A549 (cell line): Measurements from ENCODE around the gene STAT5A. TPM values are rescaled to one million over a fixed set of nuclear protein-coding genes. Genes with fewer than 3 reads are reported as not detected.

Experiments used
- ATAC-seq, 2 experiments: fragments of 200-7000 bp in 1 of 2; fragments of >200 bp in 1 of 2; cut with Nextera tagmentation in 1 of 2; cut with Tn5 transposase in 1 of 2; 3 replicates each; pipeline versions ENCODE4 v1.8.0 to v1.9.1; 2018 to 2020; ENCODE audit warnings: mild to moderate bottlenecking in 1 of 2, moderate library complexity in 1 of 2
- CTCF ChIA-PET: fragments of 300-600 bp; sonication (Branson Sonifier 250); formaldehyde crosslinking; extraction: SDS; loops from one replicate; lab custom pipeline; 2021; ENCODE audit warnings: antibody characterized with exemption, inconsistent platforms; lab: Yijun Ruan, JAX
- POLR2A ChIA-PET: fragments of 350-600 bp; formaldehyde crosslinking; extraction: SDS; loops from one replicate; lab custom pipeline; 2021; ENCODE audit warnings: antibody characterized with exemption, inconsistent platforms; lab: Yijun Ruan, JAX
- DNase-seq, 2 experiments: peaks; one replicate each; pipeline versions ENCODE4 v3.0.0 to v3.0.0-alpha.2; 2011 to 2016; ENCODE audit warnings: low read depth in 1 of 2, low spot score in 1 of 2
- FAIRE-seq: peaks from 2 replicates; lab custom pipeline; 2011; peaks lifted over from hg19 to GRCh38; lab: Jason Lieb, UNC
- H3K27ac ChIP-seq, 2 experiments: fragments of >200 bp; sonication (Bioruptor Twin); formaldehyde crosslinking; 3 replicates each; pipeline ENCODE4 v1.5.1; 2016 to 2017
- H3K4me1 ChIP-seq: fragments of >200 bp; sonication (Bioruptor Twin); formaldehyde crosslinking; 3 replicates; pipeline ENCODE4 v1.6.1; 2016
- H3K4me2 ChIP-seq: fragments of >200 bp; sonication (Bioruptor Twin); formaldehyde crosslinking; 3 replicates; pipeline ENCODE4 v1.6.1; 2016
- H3K4me3 ChIP-seq: fragments of >200 bp; sonication (Bioruptor Twin); formaldehyde crosslinking; 3 replicates; pipeline ENCODE4 v1.5.1; 2016
- H3K9me3 ChIP-seq: fragments of >200 bp; sonication (Bioruptor Twin); formaldehyde crosslinking; 3 replicates; pipeline ENCODE4 v1.6.1; 2016
- ATOH8 ChIP-seq: fragments of 250-450 bp; sonication (Bioruptor Pico); IDR thresholded peaks from 2 replicates; pipeline ENCODE4 v1.5.0; 2020; ENCODE audit warnings: low read depth, mild to moderate bottlenecking, moderate library complexity
- BCL3 ChIP-seq: fragments of >200 bp; sonication (Bioruptor Twin); formaldehyde crosslinking; IDR thresholded peaks from 3 replicates; pipeline ENCODE4 v1.6.1; 2016
- BHLHE40 ChIP-seq: IDR thresholded peaks from 2 replicates; pipeline ENCODE4 v1.6.1; 2012; ENCODE audit warnings: low read depth, low read length, inconsistent platforms
- CHD4 ChIP-seq: fragments of 200-600 bp; sonication (generic); IDR thresholded peaks from 2 replicates; pipeline ENCODE4 v1.6.1; 2016; ENCODE audit warnings: antibody characterized with exemption, mild to moderate bottlenecking, borderline replicate concordance
- EHF ChIP-seq: fragments of 250-450 bp; sonication (Bioruptor Pico); IDR thresholded peaks from 2 replicates; pipeline ENCODE4 v1.5.0; 2020; ENCODE audit warnings: mild to moderate bottlenecking
- EHMT2 ChIP-seq: fragments of 200-600 bp; sonication (generic); IDR thresholded peaks from 2 replicates; pipeline ENCODE4 v1.6.1; 2016; ENCODE audit warnings: antibody characterized with exemption, low read depth, mild to moderate bottlenecking, moderate library complexity
- FOSB ChIP-seq: fragments of 250-450 bp; sonication (Bioruptor Pico); IDR thresholded peaks from 2 replicates; pipeline ENCODE4 v1.5.0; 2020; ENCODE audit warnings: mild to moderate bottlenecking, moderate library complexity
- GATA3 ChIP-seq: IDR thresholded peaks from 2 replicates; pipeline ENCODE4 v1.6.1; 2012; ENCODE audit warnings: borderline replicate concordance
- KDM1A ChIP-seq: fragments of 200-600 bp; sonication (generic); IDR thresholded peaks from 2 replicates; pipeline ENCODE4 v1.6.1; 2016; ENCODE audit warnings: low read depth, mild to moderate bottlenecking
- NFE2L2 ChIP-seq: fragments of 150-350 bp; conservative IDR thresholded peaks from 2 replicates; pipeline ENCODE4 v1.6.1; 2014; ENCODE audit warnings: low read length
- RAD21 ChIP-seq, 2 experiments: fragments of >200 bp in 1 of 2; sonication (Bioruptor Twin) in 1 of 2; formaldehyde crosslinking in 1 of 2; IDR thresholded peaks in 1 of 2; conservative IDR thresholded peaks in 1 of 2; 2 replicates in 1 of 2; 3 replicates in 1 of 2; pipeline ENCODE4 v1.6.1; 2012 to 2018; ENCODE audit warnings: inconsistent platforms in 1 of 2
- REST ChIP-seq: fragments of 200-600 bp; sonication (generic); IDR thresholded peaks from 2 replicates; pipeline ENCODE4 v1.6.1; 2016; ENCODE audit warnings: antibody characterized with exemption, mild to moderate bottlenecking, moderate library complexity
- SREBF2 ChIP-seq: fragments of 450-650 bp; IDR thresholded peaks from 2 replicates; pipeline ENCODE4 v1.6.1; 2014; ENCODE audit warnings: mild to moderate bottlenecking, moderate library complexity
- ZC3H11A ChIP-seq: fragments of 450-650 bp; IDR thresholded peaks from 2 replicates; pipeline ENCODE4 v1.6.1; 2014; ENCODE audit warnings: antibody characterized with exemption, mild to moderate bottlenecking
- WGBS: methylation state at CpG from one replicate; pipeline ENCODE4 v1.1.6; 2017; ENCODE audit errors: missing lambda C conversion rate; 5-methylcytosine and 5-hydroxymethylcytosine counted together
- polyA plus RNA-seq, 4 experiments: library from polyadenylated mRNA; depleted of rRNA in 3 of 4; stranded (reverse); fragments of >200 nt; fragmentation: RNase III in 1 of 4; extraction: RNeasy Plus Mini Kit Qiagen cat#74134 plus additional on column Dnase treatment in 1 of 4; gene quantifications; 2 replicates in 3 of 4; 3 replicates in 1 of 4; pipeline ENCODE4 v1.2.3, GENCODE V29; 2011 to 2017

Gene STAT5A
- polyA plus RNA-seq, 2 of the 4 experiments (the other 2 are of a cell fraction), result 2.2 to 4.0 TPM

- no peak for TF ChIP-seq EHF
- no peak for TF ChIP-seq BHLHE40
- no peak for TF ChIP-seq ATOH8
- no peak for TF ChIP-seq KDM1A
- TF ChIP-seq EHMT2, result no peak
- TF ChIP-seq ZC3H11A, result no peak
- TF ChIP-seq CHD4, result no peak
- TF ChIP-seq SREBF2, result no peak
- no peak for TF ChIP-seq NFE2L2
Measured at GRCh38 chr17:42288803-42289610, 709 bp downstream of the STAT5A start (continued).

- peaks cover 12% of the 10 kb centered on the region for H3K4me1 ChIP-seq
- WGBS, result 90% methylated on average over 9 of the region's 9 CpGs
- ATAC-seq (no peak), DNase-seq (no peak), FAIRE-seq (no peak)
- H3K4me2 ChIP-seq, result no peak overlapping the region
- no peak overlapping the region for H3K27ac ChIP-seq
- TF ChIP-seq GATA3 (no peak), FOSB (CRISPR knock-in tag) (no peak)
- no peak overlapping the region for H3K4me3 ChIP-seq
- CTCF ChIA-PET, result interaction anchor here (0.5 to 3.4 kb wide), 13 partner anchors 12 to 228 kb away, joined by 3 to 14 read pairs (median 4); no protein-coding TSS in a partner anchor
- no peaks in the 10 kb centered on the region for H3K9me3 ChIP-seq
- POLR2A ChIA-PET, result no interaction called here
Measured at GRCh38 chr17:42289611-42290181, 1.4 kb downstream of the STAT5A start.

GRCh38 chr17:42290577-42290976 is 2.3 kb downstream of the STAT5A start:
- Histone ChIP-seq H3K4me2 (no peak overlapping the region), H3K9me3 (no peaks in the 10 kb centered on the region), H3K4me1 (peaks cover 12% of the 10 kb centered on the region), H3K27ac (no peak overlapping the region), H3K4me3 (no peak overlapping the region)
- ATAC-seq (no peak), FAIRE-seq (no peak), DNase-seq (no peak)
- WGBS, result 92% methylated on average over 5 of the region's 5 CpGs
- CTCF ChIA-PET, result interaction anchor here (1.3 to 7.2 kb wide), 5 partner anchors 11 to 116 kb away, joined by 3 to 65 read pairs (median 4); no protein-coding TSS in a partner anchor
- TF ChIP-seq BHLHE40 (no peak), FOSB (CRISPR knock-in tag) (no peak), RAD21 (conservative IDR thresholded peaks at IDR 0.05 in 1 of 2, IDR thresholded peaks at IDR 0.05 in 1 of 2) (no peak)
- POLR2A ChIA-PET, result no interaction called here

- POLR2A ChIA-PET, result no interaction called here
Measured at GRCh38 chr17:42291129-42291528, 2.8 kb downstream of the STAT5A start.

More at GRCh38 chr17:42291129-42291528, 2.8 kb downstream of the STAT5A start:
- FAIRE-seq (no peak), DNase-seq (no peak), ATAC-seq (no peak)
- TF ChIP-seq SREBF2 (no peak), REST (no peak), BCL3 (no peak)
- 89% methylated on average over 11 of the region's 11 CpGs for WGBS
- Histone ChIP-seq H3K4me1 (peaks cover 12% of the 10 kb centered on the region), H3K9me3 (no peaks in the 10 kb centered on the region), H3K4me2 (no peak overlapping the region), H3K4me3 (no peak overlapping the region), H3K27ac (no peak overlapping the region)
- CTCF ChIA-PET, result interaction anchor here (0.9 to 7.2 kb wide), 3 partner anchors 20 to 107 kb away, joined by 5 to 65 read pairs (median 6); no protein-coding TSS in a partner anchor
